Activated T-cell treated with anti-CD3 and anti-CD28 coated beads, Interleukin-2, amount 50 U/mL, for 4 hours (primary cell): ENCODE measurements around the gene OR4E2. TPM values are rescaled to one million over a fixed set of nuclear protein-coding genes. Genes with fewer than 3 reads are reported as not detected.
A peak's percentile ranks its signal among the peaks of the same experiment; 100 is the strongest.
"Not testable (repeated sequence)": the region's sequence is repeated elsewhere in the genome, so short reads cannot be mapped to it uniquely, and the experiment has no call there.

Experiments
- ATAC-seq, 2 donors: fragments of 200-7000 bp; cut with Tn5 transposase; one replicate each; pipeline ENCODE4 v1.10.0; 2021
- DNase-seq: peaks from one replicate; pipeline ENCODE4 v3.0.0-alpha.2; 2020
- H3K27me3 Mint-ChIP-seq: one replicate; pipeline ENCODE4 v1.8.0; 2021; ENCODE audit warnings: low read depth, mixed read lengths
- H3K36me3 Mint-ChIP-seq: one replicate; pipeline ENCODE4 v1.8.0; 2022; ENCODE audit warnings: mixed read lengths; ENCODE audit not compliant: insufficient read depth
- H3K4me1 Mint-ChIP-seq: one replicate; pipeline ENCODE4 v1.8.0; 2021; ENCODE audit warnings: low read depth, mixed read lengths
- H3K4me3 Mint-ChIP-seq: one replicate; pipeline ENCODE4 v1.8.0; 2021; ENCODE audit warnings: mild to moderate bottlenecking, moderate library complexity, mixed read lengths
- H3K9me3 Mint-ChIP-seq: one replicate; pipeline ENCODE4 v1.8.0; 2021; ENCODE audit warnings: mixed read lengths
- total RNA-seq, 3 donors: library from RNA; stranded (reverse); gene quantifications; one replicate each; pipeline ENCODE4 v1.2.1, GENCODE V29; 2021

OR4E2 gene
- total RNA-seq, 3 donors from 2014 or later: not detected

DNA sequence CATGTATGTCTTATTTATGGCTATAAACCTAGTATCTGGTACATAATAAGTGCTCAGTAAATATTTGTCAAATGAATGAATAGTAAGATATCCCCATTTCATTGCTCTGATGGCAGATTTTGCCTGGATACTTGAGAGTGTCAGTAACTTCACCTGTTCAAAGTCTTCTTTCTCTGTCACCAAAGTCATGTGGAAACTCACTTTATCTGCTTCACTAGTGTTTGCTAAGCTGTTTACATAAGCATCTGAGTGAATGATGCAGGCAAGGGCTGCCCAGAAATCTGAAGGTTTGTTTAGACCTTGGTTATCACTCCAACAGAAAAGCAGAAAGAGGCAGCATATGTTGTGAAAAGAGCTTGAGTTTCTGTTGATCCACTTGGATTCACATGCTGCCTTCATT lies 15.6 kb downstream of the OR4E2 start:
- Mint-ChIP-seq H3K9me3 (no peaks in the 10 kb centered on the region), H3K4me1 (no peaks in the 10 kb centered on the region), H3K4me3 (no peak overlapping the region), H3K36me3 (no peaks in the 10 kb centered on the region), H3K27me3 (peaks cover 28% of the 10 kb centered on the region)
- ATAC-seq (no peak), DNase-seq (no peak)

DNA sequence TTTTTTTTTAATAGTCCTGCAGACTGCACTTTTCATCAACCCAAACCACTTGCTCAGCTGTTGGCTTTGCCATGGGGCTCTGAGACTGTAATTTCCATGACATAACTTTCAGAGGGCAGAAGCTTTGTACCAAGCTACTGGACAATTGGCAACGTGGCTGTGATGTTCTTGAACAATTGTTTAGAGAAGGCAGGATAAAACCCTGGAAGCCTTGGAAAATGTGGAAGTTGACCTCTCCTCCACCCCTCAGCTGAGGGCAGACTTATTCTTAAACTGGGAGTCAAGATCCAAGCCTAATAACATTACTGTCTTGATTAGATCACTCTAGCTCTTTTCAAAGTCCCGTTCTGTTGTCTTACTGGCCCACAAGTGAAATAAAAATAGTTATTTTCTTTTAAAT lies 17.7 kb downstream of the OR4E2 start:
- DNase-seq (no peak), ATAC-seq (no peak)
- no peaks in the 10 kb centered on the region for H3K4me1 Mint-ChIP-seq
- H3K27me3 Mint-ChIP-seq: peaks cover 19% of the 10 kb centered on the region
- H3K4me3 Mint-ChIP-seq: no peak overlapping the region
- no peaks in the 10 kb centered on the region for H3K36me3 Mint-ChIP-seq
- peaks cover 4% of the 10 kb centered on the region for H3K9me3 Mint-ChIP-seq

DNA sequence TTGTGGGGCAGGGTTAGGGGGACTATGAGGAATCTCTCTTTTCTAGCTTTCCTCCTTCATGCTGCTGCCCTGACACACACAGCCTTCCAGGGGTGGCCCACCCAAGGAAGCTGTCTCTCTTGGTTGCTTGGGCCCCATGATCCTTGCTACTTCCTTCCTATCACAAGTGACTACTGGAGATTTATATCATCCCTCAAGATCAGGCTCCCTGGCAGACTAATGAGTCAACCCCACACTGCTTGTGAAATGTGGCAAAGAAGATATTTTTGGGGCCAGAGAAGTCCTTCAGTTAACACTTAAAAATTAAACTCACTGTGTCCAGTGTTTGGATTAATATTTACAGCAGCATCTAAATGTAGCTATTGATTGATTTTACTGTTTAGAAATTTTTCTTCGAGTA lies 18.5 kb downstream of the OR4E2 start:
- no peak for ATAC-seq
- Mint-ChIP-seq H3K36me3 (no peaks in the 10 kb centered on the region), H3K27me3 (peaks cover 15% of the 10 kb centered on the region), H3K9me3 (peaks cover 4% of the 10 kb centered on the region), H3K4me3 (no peak overlapping the region), H3K4me1 (no peaks in the 10 kb centered on the region)
- DNase-seq: no peak

DNA sequence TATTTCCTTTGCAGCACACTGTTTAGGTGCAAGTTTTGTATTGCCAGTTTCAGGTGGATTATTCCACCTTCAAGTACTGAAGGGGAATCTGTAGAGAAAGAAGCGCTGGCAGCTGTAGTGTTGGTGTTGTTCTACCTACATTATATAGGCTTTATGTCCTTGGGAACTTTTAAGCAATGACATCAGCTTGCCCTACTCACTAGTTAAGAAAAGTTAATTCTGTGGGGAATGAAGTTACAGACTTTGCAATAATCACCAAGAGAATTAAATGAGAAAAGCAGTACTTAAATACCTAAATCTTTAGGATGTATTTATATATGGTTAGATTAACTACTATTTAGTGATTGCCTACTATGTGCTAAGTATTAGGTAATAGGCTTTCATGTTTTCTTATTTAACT lies 20.1 kb downstream of the OR4E2 start, which contains the start of gene OR4E1:
OR4E1 (minus strand) TSS at position 101 of the 400 bp plus-strand sequence. CDS start 2,883 bp downstream, outside the sequence.
- Mint-ChIP-seq H3K4me1 (no peaks in the 10 kb centered on the region), H3K4me3 (no peak within 1 kb of the TSS), H3K27me3 (peaks cover 18% of the 10 kb centered on the region), H3K9me3 (peaks cover 4% of the 10 kb centered on the region), H3K36me3 (no peaks in the 10 kb centered on the region)
- ATAC-seq: no peak
- no peak for DNase-seq

DNA sequence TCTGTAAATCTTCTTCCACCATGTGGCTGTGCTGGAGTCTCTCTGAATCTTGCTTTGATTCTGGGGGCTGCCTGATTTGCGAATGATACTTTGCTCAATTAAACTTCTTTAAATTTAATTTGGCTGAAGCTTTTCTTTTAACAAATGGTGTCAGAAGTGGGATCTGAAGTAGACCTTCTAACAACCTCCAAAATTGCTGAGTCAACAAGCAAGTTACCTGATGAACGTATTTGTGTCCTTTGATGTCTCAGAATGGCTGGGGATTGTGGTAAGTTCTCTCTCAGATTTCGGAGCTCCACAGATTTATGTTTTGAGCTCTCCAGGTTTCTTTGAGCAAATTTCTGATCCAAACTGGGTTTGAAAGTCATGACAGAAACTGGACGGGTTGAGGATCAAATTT lies 21.9 kb downstream of the OR4E2 start:
- Mint-ChIP-seq H3K36me3 (no peaks in the 10 kb centered on the region), H3K9me3 (peaks cover 4% of the 10 kb centered on the region), H3K4me1 (no peaks in the 10 kb centered on the region), H3K4me3 (no peak overlapping the region), H3K27me3 (peaks cover 16% of the 10 kb centered on the region)
- ATAC-seq: no peak
- DNase-seq: no peak

DNA sequence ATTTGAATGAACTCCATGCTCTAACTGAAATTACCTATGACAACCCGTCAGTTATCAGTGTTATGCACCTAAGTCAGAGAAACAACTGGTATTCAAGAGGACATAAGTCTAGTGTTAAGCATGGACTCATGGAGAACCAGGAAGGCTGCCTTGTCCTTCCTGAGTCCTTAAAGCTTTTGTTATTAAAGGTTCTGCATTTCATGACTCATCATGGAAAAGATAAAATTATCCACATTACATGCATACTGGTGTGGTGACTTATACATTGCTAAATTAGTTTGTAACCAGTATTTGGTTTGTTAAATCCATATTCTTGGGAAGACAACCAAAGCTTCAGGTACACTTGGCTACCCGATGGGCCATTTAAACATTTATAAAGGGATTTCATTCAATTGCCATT lies 26.4 kb downstream of the OR4E2 start:
- no peaks in the 10 kb centered on the region for H3K36me3 Mint-ChIP-seq
- no peaks in the 10 kb centered on the region for H3K4me1 Mint-ChIP-seq
- H3K4me3 Mint-ChIP-seq: no peak overlapping the region
- no peak for DNase-seq
- no peak for ATAC-seq
- H3K9me3 Mint-ChIP-seq: peaks cover 4% of the 10 kb centered on the region
- peaks cover 18% of the 10 kb centered on the region for H3K27me3 Mint-ChIP-seq

DNA sequence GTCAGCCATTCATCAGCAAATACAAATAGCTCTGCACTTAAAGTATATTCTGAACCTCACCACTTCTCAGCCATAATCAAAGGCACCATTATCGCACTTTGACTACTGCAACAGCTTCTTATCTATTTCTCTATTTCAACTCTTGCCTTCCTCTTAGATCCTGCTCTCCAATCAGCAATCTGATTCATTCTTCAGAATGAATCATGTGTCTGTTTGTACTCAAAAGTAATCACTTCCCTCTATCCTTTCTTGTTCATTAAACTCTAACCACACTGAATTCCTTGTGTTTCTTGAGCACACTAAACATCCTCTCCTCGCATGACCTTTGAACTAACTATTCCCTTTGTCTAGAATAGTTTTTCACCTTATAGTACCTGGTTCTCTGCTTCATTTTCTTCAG lies 32.8 kb downstream of the OR4E2 start:
- H3K4me3 Mint-ChIP-seq: no peak overlapping the region
- peaks cover 35% of the 10 kb centered on the region for H3K27me3 Mint-ChIP-seq
- DNase-seq (no peak), ATAC-seq (no peak)
- H3K36me3 Mint-ChIP-seq: no peaks in the 10 kb centered on the region
- no peaks in the 10 kb centered on the region for H3K4me1 Mint-ChIP-seq
- H3K9me3 Mint-ChIP-seq: no peaks in the 10 kb centered on the region

DNA sequence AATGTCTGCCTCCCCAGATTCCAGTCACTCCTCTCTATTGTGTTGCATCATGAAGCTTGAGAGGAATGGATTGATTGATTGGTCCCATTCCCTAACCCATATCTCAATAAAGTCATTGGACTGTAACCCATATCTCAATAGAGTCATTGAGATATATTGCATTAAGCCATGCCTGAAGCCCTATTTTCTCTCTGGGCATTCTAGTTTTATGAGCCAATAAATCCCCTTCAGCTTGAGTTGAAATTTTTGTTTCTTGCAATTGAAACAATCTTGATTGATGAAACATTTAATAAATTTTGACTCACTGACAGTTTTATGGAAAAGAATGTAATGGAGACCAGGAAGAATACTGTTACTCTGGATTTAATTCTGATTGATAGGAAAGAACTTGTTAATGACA lies 40.8 kb downstream of the OR4E2 start:
- H3K36me3 Mint-ChIP-seq: no peaks in the 10 kb centered on the region
- H3K4me3 Mint-ChIP-seq: no peak overlapping the region
- ATAC-seq (no peak), DNase-seq (no peak)
- no peaks in the 10 kb centered on the region for H3K9me3 Mint-ChIP-seq
- no peaks in the 10 kb centered on the region for H3K4me1 Mint-ChIP-seq
- H3K27me3 Mint-ChIP-seq: peaks cover 19% of the 10 kb centered on the region

DNA sequence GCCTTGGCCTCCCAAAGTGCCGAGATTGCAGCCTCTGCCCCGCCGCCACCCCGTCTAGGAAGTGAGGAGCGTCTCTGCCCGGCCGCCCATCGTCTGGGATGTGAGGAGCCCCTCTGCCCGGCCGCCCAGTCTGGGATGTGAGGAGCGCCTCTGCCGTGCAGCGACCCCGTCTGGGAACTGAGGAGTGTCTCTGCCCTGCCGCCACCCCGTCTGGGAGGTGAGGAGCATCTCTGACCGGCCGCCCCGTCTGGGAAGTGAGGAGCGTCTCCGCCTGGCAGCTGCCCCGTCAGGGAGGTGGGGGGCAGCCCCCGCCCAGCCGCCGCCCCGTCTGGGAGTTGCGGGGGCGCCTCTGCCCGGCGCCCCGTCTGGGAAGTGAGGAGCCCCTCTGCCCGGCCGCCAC lies 44.0 kb downstream of the OR4E2 start:
- H3K9me3 Mint-ChIP-seq, H3K36me3 Mint-ChIP-seq, H3K4me1 Mint-ChIP-seq, H3K4me3 Mint-ChIP-seq, ATAC-seq, DNase-seq: not testable (repeated sequence)
- H3K27me3 Mint-ChIP-seq: peaks cover 11% of the 10 kb centered on the region

DNA sequence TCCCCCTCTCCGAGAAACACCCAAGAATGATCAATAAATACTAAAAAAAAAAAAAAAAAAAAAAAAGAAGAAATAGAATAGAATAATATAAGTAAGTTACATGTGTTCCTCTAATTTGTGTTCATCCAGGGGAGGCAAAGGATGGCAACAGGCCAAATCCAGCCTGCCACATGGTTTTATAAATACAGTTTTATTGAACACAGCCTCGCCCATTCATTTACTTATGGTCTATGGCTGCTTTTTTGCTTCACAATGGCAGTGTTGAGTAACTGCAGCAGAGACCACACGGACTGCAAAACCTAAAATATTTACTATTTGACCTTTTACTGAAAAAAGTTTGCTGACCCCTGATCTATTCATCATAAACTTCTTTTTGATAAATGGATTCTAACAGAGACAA lies 44.9 kb downstream of the OR4E2 start:
- peaks cover 11% of the 10 kb centered on the region for H3K27me3 Mint-ChIP-seq
- H3K4me1 Mint-ChIP-seq, H3K36me3 Mint-ChIP-seq, ATAC-seq, H3K9me3 Mint-ChIP-seq, H3K4me3 Mint-ChIP-seq, DNase-seq: not testable (repeated sequence)

DNA sequence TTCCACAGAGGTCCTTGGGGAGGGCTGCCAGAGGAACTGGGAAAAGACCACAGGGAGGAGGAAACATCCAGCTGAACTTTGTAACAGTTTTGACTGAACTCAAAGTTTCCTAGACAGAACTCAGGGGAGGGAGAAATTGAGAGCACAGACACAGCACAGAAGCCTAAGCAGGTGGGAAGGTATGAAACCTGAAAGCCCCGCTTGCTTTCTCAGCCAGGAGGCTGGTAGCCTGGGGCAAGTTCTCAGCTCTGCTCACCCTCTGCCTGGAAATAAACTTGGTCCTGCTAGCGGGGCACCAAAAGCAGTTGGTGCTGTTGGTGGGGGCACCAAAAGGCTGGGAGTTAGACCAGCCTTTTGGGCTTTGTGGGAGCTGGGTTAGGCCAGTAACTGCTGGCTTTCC lies 45.9 kb downstream of the OR4E2 start:
- Mint-ChIP-seq H3K4me1 (peaks cover 15% of the 10 kb centered on the region), H3K9me3 (no peaks in the 10 kb centered on the region), H3K27me3 (peaks cover 11% of the 10 kb centered on the region), H3K36me3 (no peaks in the 10 kb centered on the region), H3K4me3 (no peak overlapping the region)
- ATAC-seq: no peak
- DNase-seq: no peak

DNA sequence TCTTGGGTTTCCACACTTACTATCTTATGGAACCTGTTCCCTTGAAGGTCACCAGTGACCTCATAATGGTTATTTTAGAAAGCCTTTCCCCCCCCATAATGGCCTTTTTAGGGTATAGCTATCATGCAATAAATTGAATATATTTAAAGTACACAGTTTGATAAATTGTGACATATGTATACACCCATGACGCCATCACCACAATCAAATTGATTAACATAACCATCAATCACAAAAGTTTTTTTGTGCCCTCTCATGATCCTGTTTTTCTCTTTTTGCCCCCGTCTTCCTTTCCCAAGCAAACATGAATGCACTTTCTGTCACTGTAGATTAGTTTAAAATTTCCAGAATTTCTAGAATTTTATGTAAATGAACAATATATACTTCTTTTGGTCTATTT lies 48.7 kb downstream of the OR4E2 start:
- no peak overlapping the region for H3K4me3 Mint-ChIP-seq
- H3K27me3 Mint-ChIP-seq: peaks cover 13% of the 10 kb centered on the region
- peaks cover 21% of the 10 kb centered on the region for H3K4me1 Mint-ChIP-seq
- H3K36me3 Mint-ChIP-seq: no peaks in the 10 kb centered on the region
- DNase-seq (no peak), ATAC-seq (no peak)
- no peaks in the 10 kb centered on the region for H3K9me3 Mint-ChIP-seq

DNA sequence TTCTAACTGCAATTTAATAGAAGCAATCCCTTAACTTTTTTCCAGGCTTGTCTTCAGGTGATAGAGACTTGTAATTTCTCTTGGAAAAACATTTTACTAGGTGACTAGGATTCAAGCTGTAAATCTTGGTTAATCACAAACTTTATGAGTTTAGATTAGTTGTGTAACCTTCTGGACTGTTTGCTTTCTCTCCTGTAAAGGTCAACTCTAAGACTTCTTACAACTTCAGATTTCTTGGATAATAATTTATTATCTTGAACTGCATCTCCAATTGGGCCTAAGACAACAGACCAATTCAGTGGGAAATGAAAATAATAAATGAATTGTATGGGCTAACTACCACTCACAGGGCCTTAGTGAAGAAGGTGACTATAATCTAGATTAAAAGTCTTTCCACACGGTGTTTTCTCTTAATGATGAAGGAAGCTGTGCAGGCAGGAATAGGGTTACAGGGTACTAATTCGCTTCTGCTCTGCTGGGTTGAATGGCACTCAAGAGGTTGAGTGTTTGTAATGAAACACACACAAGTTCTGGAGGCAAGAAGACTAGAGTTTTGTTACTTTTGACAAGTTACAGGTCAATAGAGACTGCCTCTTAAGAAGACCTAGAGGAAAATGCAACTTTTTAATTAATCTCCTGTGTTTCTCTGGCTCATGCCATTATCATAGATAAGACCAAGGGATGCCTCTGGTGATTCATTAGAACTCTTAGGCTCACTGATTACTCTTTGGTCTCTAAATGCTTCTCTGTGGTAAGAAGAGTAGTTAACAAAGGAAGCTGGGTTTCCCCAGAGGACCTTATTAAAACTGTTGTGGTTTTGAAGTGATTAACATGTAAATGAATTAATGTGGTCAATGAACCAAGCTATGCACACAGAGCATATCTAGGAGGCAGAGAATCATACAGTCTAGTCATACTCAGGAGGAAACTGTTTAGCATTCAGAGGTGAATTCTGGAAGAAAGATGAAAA lies 50.0 kb downstream of the OR4E2 start:
- Mint-ChIP-seq H3K9me3 (no peaks in the 10 kb centered on the region), H3K36me3 (no peaks in the 10 kb centered on the region), H3K4me3 (no peak overlapping the region), H3K4me1 (peaks cover 21% of the 10 kb centered on the region), H3K27me3 (peaks cover 13% of the 10 kb centered on the region)
- no peak for DNase-seq
- ATAC-seq: peak; percentile 97

DNA sequence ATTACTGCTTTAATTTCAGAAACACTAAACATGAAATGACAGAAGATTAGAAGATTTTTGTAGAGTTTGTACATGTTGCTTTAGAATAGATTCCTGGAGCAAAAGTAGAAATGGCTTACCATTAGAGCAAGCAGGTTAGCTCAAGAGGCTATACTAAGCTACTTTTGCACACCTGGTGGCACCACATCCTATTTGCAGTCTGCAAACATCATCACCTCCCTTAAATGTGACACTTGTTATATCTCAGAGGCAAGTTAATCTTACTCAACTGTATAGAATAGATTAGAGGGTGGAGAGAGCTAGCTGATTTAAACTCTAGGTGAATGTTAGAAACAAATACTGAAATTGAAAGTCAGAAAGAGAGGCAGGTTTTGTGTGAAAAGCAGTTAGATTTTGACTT lies 50.7 kb downstream of the OR4E2 start:
- Mint-ChIP-seq H3K4me1 (peaks cover 21% of the 10 kb centered on the region), H3K36me3 (no peaks in the 10 kb centered on the region), H3K9me3 (peaks cover 3% of the 10 kb centered on the region), H3K27me3 (peaks cover 17% of the 10 kb centered on the region), H3K4me3 (no peak overlapping the region)
- DNase-seq: no peak
- ATAC-seq: peak; percentile 33 to 49

DNA sequence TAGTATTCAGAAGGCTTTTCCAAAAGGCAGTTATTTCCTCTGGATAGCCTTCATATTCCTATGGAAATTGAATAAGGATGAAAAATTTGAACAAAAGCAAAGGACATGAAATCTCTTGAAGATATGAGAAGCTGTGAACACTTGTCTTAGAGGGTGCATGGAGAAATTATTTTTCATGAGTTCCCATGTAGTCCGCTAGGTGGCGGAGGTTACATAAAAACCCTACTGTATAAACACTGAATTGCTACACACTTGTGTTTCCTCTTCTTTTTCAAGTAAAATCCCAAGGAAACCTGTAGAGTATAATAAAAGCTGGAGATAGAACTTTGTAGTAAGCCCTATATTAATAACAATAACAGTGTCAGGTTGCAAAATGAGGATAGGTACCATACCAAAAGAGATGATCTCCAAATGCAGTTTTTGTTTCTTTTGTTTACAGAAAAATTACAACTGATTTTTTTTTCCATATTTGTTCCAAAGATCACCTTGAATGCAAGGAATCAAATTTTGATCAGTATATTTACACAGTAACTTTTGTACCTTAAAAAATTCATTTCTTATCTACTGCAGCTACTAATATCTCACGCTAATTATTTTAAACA lies 57.8 kb downstream of the OR4E2 start:
- H3K27me3 Mint-ChIP-seq: peaks cover 26% of the 10 kb centered on the region
- DNase-seq (no peak), ATAC-seq (peak in 1 of 2 donors; percentile 67)
- no peaks in the 10 kb centered on the region for H3K4me1 Mint-ChIP-seq
- H3K4me3 Mint-ChIP-seq: no peak overlapping the region
- H3K9me3 Mint-ChIP-seq: peaks cover 3% of the 10 kb centered on the region
- H3K36me3 Mint-ChIP-seq: no peaks in the 10 kb centered on the region
